Stimulated activated CD4-positive, alpha-beta T cell treated with anti-CD3 and anti-CD28 coated beads, TNF-alpha, amount 100 ng/mL, for 4 hours (primary cell): ENCODE results near the gene RASGRP3.
"Not testable (repeated sequence)": the region's sequence is repeated elsewhere in the genome, so short reads cannot be mapped to it uniquely, and the experiment has no call there.

Experiments used
- DNase-seq, 3 experiments: peaks; one replicate each; pipeline ENCODE4 v3.0.0-alpha.2; 2020; ENCODE audit warnings: low read depth in 3 of 3

The RASGRP3 gene

GRCh38 chr2:33476131-33476792, at the start of gene RASGRP3:
RASGRP3 (plus strand) TSS chr2:33476649; CDS start chr2:33515137, 38,488 bp downstream.
- peak; percentile 17 to 31 (median 26) for DNase-seq

DNA sequence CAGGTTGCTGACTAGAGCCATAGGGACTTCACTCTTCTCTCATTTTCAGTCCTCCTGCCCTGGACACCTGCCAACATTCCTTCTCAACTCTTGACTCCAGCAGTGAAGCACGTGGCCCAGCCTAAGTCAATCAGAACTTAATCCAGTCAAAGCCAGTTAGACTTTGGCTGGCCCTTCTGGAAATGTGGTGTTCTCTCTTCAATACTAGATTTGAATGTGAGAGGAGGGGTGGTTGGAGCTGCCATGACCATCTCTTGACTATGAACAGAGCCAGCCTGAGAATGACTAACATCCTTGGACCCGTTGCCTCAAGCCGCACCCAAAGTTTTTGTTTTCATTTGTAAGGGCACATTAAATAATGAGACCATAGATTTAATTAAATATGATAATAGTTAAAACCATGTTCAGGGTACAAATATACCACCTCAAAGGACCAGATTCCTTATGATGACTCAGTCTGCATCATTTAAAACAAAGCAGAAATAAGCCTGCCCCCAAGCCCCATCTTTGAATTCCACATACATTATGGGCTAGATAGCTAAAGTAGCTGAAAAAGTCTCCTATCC, 49.7 kb upstream of the RASGRP3 start:
- no peak for DNase-seq

GRCh38 chr2:33430077-33430476, 46.4 kb upstream of the RASGRP3 start:
- no peak for DNase-seq

DNA sequence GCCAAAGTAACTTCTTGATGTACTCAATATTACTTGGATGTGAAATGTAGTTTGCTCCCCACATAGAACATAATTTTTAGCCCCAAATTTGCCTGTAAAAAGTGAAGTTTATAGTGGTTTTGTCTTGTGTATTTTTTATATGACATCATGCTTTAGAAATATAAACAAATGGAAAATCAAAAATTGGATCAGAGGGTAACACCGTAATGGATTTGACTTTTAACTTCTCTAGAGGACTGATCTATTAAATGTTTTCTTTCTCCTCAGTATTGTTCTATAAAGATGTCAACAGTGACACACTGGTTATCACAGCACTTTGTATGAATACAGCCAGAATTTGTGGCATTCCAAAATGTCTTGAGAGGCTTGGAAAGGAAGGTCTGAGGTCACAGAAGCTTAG, 45.6 kb upstream of the RASGRP3 start:
- no peak for DNase-seq

GRCh38 chr2:33432871-33433270, 43.6 kb upstream of the RASGRP3 start:
- DNase-seq, result no peak

DNA sequence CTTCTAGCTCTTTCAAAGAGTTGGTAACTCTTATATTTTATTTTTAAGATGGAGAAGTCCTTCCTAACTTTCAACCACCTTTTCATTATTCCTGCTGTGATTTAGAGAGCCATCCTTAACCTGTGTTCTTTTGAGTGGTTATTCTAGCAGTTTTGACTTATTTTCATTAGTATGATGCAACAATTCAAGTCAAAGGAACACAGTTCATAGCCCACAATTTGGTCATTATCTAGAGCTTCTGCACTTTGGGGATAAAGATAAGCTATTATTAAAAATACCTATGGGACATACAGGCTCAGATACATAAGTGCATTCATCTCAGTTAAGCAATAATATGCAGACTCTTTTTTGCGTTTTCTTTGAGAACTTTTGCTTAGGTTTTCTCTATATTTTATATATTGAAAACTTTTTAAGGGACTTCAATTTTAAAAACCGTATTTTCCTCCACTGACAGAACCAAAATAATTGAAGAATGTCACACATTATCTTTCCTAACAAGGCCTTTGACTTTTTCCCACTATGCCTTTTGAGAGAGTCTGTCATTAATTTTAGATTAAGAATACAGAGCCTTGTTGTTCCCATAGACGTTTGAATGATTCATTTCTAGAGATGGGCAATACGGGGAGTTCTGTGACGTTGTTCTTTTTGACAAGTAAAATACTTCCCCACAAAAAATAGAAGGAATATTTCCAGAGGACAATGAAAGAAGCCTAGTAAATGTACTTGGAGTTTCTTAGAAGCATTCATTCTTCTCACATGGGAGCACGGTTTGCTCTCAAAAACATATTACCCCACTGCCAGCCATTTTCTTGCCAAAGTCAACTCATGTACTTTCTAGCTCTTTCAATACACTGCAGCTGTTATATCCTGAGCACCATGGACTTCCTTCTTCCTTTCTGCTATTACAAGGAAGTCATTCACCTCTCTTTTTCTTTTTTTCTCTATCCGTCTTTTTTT, 42.9 kb upstream of the RASGRP3 start:
- no peak for DNase-seq

GRCh38 chr2:33435518-33435917, 40.9 kb upstream of the RASGRP3 start:
- no peak for DNase-seq

GRCh38 chr2:33436083-33436482, 40.4 kb upstream of the RASGRP3 start:
- DNase-seq, result no peak

DNA sequence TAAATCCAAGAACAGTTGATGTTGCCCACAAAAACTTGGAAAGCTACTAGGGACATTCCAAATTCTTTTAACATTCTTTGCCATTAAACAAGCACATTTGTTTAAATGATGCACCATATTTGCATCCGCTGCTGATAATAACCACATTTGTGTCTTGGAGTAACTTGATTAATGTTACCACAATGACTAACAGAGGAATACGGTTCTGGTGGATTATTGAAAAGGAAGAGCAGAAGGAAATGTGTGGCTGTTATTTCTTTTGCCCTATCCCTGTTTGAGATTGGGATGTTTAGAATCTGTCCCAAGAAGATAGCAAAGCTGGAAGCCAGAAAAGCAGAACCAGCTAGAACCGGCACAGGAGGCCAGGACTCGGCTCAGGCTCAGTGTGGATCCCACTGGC, 39.2 kb upstream of the RASGRP3 start:
- DNase-seq, result no peak

- no peak for DNase-seq
Observed at GRCh38 chr2:33437815-33438214, 38.6 kb upstream of the RASGRP3 start.

- no peak for DNase-seq
Observed at GRCh38 chr2:33441235-33441810, 35.1 kb upstream of the RASGRP3 start.

GRCh38 chr2:33442052-33442451, 34.4 kb upstream of the RASGRP3 start:
- DNase-seq, result not testable (repeated sequence)

GRCh38 chr2:33442528-33443079, 33.8 kb upstream of the RASGRP3 start:
- DNase-seq, result no peak

DNA sequence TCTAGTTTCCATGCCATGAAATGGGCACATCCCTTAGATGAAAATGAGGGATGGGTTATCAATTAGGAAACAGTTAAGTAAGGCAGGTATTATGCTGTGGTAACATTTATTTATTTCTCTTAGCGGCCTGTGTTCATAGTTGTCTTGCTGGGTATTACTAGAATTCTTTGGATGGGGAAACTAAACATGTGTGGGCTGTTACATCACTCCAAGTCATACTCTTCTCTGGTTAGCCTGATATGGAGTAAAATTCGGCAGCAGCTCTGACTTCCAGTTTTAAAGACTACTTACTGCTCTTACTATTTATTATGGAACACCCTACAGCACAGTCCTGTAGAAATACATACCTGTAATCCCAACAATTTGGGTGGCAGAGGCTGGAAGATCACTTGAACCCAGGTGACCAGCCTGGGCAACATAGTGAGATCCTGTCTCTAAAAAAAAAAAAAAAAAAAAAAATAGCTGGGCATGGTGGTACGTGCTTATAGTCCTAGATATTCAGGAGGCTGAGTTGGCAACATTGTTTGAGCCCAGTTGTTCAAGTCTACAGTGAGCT, 33.1 kb upstream of the RASGRP3 start:
- no peak for DNase-seq

GRCh38 chr2:33444967-33445366, 31.5 kb upstream of the RASGRP3 start:
- no peak for DNase-seq

DNA sequence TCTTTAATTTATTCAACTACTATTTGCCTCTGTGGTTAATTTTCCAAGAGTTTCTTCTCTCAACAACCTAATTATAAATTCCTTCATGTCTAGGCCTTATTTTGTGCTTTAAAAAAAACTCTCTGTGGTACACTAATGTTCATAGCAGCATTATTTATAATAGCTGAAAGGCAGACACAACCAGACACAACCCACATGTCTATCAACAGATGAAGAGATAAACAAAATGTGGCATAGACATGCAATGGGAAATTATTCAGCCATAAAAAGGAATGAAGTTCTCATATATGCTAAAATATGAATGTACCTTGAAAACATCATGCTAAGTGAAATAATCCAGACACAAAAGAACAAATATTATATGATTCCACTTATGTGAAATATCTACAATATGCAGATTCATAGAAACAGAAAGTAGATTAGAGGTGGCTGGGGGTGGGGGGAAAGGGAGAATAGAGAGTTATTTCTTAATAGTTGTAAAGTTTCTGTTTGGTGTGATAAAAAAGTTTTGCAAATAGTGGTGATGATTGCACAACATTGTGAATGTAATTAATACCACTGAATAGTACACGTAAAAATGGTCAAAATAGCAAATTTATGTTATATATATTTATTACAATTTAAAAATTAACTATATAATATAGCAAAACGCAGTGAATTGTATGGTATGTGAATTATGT, 28.1 kb upstream of the RASGRP3 start:
- DNase-seq, result no peak

DNA sequence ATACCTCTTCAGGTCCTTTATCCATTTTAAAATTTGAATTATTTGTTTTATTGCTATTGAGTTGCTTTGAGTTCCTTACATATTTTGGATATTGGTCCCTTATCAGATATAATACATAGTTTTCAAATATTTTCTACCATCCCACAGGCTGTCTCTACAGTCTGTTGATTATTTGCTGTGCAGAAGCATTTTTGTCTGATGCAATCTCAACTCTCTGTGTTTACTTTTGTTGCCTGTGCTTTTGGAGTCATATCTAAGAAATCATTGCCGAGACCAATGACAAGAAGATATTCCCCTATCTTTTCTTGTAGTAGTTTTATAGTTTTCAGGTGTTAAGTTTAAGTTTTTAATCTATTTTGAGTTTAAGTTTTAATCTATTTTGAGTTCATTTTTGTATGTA, 25.2 kb upstream of the RASGRP3 start:
- no peak for DNase-seq

DNA sequence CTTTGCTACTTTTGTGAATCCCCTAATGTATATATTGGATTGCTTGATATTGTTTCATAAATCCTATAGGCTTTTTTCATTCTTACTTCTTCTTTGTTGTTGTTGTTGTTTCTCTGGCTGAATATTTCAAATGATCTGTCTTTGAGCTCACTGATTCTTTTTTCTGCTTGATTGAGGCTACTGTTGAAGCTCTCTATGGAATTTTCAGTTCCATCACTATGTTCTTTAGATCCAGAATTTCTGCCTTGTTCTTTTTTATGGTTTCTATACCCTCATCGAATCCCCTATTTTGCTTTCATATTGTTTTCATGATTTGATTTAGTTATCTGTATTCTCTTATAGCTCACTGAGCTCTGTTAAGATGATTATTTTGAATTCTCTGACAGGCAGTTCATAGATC, 24.6 kb upstream of the RASGRP3 start:
- no peak for DNase-seq

GRCh38 chr2:33452545-33452944, 23.9 kb upstream of the RASGRP3 start:
- no peak for DNase-seq

DNA sequence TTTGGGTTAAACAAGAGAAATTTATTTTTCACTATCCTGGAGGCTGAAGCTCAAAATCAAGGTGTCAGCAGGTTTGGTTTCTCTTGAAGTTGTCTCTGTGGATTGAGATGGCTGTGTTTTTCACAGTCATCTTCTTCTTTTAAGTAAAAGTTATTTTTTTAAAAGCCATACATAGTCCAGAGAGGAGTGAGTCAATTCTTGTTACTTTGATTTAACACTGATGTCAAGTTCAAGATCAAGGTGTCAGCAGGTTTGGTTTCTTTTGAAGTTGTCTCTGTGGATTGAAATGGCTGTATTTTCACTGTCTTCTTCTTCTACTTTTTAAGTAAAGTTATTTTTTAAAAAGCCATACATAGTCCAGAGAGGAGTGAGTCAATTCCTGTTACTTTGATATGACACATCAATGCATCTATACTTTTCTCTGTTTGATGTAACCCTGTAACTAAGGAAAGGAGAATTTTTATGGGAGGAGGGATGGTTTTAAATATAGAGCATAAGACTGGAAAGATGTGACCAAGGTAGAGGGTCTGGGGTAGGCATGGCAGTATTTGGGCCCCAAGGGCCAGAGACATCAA, 22.5 kb upstream of the RASGRP3 start:
- no peak for DNase-seq
